GM12878 (cell line): ENCODE data around the gene FCGR1A.
"Not testable (repeated sequence)": the region's sequence is repeated elsewhere in the genome, so short reads cannot be mapped to it uniquely, and the experiment has no call there.

Experiments used
- EGR1 ChIP-seq, 2 experiments: IDR thresholded peaks; 1 replicate in 1 of 2; 2 replicates in 1 of 2; pipeline ENCODE4 v1.6.1; 2011 to 2012; ENCODE audit warnings: low read depth in 2 of 2, low read length in 2 of 2, borderline replicate concordance in 1 of 2, mild to moderate bottlenecking in 1 of 2, moderate library complexity in 1 of 2
- MEF2A ChIP-seq: IDR thresholded peaks from 2 replicates; pipeline ENCODE4 v1.6.1; 2011; ENCODE audit warnings: low read depth, mild to moderate bottlenecking, low read length, moderate library complexity; ENCODE audit not compliant: insufficient read depth
- POLR2A ChIP-seq: IDR thresholded peaks from 2 replicates; pipeline ENCODE4 v1.6.1; 2011; ENCODE audit warnings: low read depth, mild to moderate bottlenecking, low read length
- RB1 ChIP-seq: fragments of 450-650 bp; formaldehyde crosslinking; IDR thresholded peaks from 2 replicates; pipeline ENCODE4 v1.6.1; 2017; ENCODE audit warnings: mild to moderate bottlenecking, borderline replicate concordance
- SIX5 ChIP-seq: IDR thresholded peaks from 2 replicates; pipeline ENCODE4 v1.6.1; 2011; ENCODE audit warnings: mild to moderate bottlenecking, low read depth, low read length, moderate library complexity; ENCODE audit not compliant: severe bottlenecking
- SRF ChIP-seq, 2 experiments: IDR thresholded peaks; 2 replicates each; pipeline ENCODE4 v1.6.1; 2011; ENCODE audit warnings: low read depth in 2 of 2, low read length in 2 of 2, mild to moderate bottlenecking in 1 of 2, moderate library complexity in 1 of 2
- TF ChIP-seq, protein P1 (sequence below), 3 experiments: IDR thresholded peaks in 2 of 3; conservative IDR thresholded peaks in 1 of 3; 2 replicates each; pipeline ENCODE4 v1.5.1; 2011; ENCODE audit warnings: low read depth in 3 of 3, low read length in 3 of 3, mild to moderate bottlenecking in 3 of 3, control low read depth in 2 of 3, moderate library complexity in 2 of 3, inconsistent platforms in 1 of 3, mixed read lengths in 1 of 3; ENCODE audit not compliant: control insufficient read depth in 2 of 3, insufficient read depth in 1 of 3; ENCODE audit errors: extremely low read depth in 1 of 3
- TF ChIP-seq, protein P2 (sequence below): fragments of 150-350 bp; IDR thresholded peaks from 2 replicates; pipeline ENCODE4 v1.6.1; 2016; ENCODE audit warnings: low read depth, low read length
- TF ChIP-seq, protein P3 (sequence below): IDR thresholded peaks from 2 replicates; pipeline ENCODE4 v1.6.1; 2012; ENCODE audit warnings: low read depth, low read length, improper control_type of control experiment
- TF ChIP-seq, protein P4 (sequence below): fragments of 450-650 bp; IDR thresholded peaks from 2 replicates; pipeline ENCODE4 v1.6.1; 2016; ENCODE audit warnings: mild to moderate bottlenecking

DNA sequence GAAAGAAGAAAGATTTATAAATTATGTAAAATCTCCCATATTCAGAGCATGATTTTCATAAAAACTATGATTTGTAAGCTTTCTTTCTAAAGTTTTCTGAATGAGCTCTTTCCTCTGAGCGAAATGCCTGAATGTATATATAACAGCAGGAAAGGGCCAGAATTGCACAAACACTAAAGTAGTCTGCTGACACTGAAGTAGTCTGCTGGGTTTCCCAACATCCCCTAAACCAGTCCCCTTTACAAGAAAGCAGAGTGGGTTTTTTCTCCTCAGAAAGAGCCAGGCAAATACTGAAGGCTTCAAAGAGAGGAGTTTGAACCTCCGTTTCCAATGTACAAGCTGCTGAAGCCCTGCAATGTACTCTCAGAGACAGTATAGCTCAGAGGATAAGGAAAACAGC, 795 bp downstream of the FCGR1A start:
- TF ChIP-seq, protein P1, sequence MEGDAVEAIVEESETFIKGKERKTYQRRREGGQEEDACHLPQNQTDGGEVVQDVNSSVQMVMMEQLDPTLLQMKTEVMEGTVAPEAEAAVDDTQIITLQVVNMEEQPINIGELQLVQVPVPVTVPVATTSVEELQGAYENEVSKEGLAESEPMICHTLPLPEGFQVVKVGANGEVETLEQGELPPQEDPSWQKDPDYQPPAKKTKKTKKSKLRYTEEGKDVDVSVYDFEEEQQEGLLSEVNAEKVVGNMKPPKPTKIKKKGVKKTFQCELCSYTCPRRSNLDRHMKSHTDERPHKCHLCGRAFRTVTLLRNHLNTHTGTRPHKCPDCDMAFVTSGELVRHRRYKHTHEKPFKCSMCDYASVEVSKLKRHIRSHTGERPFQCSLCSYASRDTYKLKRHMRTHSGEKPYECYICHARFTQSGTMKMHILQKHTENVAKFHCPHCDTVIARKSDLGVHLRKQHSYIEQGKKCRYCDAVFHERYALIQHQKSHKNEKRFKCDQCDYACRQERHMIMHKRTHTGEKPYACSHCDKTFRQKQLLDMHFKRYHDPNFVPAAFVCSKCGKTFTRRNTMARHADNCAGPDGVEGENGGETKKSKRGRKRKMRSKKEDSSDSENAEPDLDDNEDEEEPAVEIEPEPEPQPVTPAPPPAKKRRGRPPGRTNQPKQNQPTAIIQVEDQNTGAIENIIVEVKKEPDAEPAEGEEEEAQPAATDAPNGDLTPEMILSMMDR (IDR thresholded peaks at IDR 0.05 in 2 of 3, conservative IDR thresholded peaks at IDR 0.05 in 1 of 3; ENCODE audit: control insufficient read depth in 2 of 3, extremely low read depth in 1 of 3, insufficient read depth in 1 of 3, low read depth in 3 of 3, low read length in 3 of 3) = not testable (repeated sequence)
- not testable (repeated sequence) for TF ChIP-seq EGR1 (IDR thresholded peaks at IDR 0.05; ENCODE audit: borderline replicate concordance in 1 of 2, low read depth in 2 of 2, low read length in 2 of 2); POLR2A; SIX5; RB1; MEF2A; SRF (IDR thresholded peaks at IDR 0.05; ENCODE audit: low read depth in 2 of 2, low read length in 2 of 2)
- TF ChIP-seq, protein P2, sequence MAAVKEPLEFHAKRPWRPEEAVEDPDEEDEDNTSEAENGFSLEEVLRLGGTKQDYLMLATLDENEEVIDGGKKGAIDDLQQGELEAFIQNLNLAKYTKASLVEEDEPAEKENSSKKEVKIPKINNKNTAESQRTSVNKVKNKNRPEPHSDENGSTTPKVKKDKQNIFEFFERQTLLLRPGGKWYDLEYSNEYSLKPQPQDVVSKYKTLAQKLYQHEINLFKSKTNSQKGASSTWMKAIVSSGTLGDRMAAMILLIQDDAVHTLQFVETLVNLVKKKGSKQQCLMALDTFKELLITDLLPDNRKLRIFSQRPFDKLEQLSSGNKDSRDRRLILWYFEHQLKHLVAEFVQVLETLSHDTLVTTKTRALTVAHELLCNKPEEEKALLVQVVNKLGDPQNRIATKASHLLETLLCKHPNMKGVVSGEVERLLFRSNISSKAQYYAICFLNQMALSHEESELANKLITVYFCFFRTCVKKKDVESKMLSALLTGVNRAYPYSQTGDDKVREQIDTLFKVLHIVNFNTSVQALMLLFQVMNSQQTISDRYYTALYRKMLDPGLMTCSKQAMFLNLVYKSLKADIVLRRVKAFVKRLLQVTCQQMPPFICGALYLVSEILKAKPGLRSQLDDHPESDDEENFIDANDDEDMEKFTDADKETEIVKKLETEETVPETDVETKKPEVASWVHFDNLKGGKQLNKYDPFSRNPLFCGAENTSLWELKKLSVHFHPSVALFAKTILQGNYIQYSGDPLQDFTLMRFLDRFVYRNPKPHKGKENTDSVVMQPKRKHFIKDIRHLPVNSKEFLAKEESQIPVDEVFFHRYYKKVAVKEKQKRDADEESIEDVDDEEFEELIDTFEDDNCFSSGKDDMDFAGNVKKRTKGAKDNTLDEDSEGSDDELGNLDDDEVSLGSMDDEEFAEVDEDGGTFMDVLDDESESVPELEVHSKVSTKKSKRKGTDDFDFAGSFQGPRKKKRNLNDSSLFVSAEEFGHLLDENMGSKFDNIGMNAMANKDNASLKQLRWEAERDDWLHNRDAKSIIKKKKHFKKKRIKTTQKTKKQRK = not testable (repeated sequence)
- TF ChIP-seq, protein P3, sequence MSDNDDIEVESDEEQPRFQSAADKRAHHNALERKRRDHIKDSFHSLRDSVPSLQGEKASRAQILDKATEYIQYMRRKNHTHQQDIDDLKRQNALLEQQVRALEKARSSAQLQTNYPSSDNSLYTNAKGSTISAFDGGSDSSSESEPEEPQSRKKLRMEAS = not testable (repeated sequence)
- TF ChIP-seq, protein P4, sequence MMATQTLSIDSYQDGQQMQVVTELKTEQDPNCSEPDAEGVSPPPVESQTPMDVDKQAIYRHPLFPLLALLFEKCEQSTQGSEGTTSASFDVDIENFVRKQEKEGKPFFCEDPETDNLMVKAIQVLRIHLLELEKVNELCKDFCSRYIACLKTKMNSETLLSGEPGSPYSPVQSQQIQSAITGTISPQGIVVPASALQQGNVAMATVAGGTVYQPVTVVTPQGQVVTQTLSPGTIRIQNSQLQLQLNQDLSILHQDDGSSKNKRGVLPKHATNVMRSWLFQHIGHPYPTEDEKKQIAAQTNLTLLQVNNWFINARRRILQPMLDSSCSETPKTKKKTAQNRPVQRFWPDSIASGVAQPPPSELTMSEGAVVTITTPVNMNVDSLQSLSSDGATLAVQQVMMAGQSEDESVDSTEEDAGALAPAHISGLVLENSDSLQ = not testable (repeated sequence)
